CD4-positive, alpha-beta T cell treated with Interleukin-10 for 1 hour (primary cell): ENCODE data around the gene PNMA6E.

Experiments
- DNase-seq: peaks from one replicate; pipeline ENCODE4 v3.0.0-alpha.2; 2020

PNMA6E gene

DNA sequence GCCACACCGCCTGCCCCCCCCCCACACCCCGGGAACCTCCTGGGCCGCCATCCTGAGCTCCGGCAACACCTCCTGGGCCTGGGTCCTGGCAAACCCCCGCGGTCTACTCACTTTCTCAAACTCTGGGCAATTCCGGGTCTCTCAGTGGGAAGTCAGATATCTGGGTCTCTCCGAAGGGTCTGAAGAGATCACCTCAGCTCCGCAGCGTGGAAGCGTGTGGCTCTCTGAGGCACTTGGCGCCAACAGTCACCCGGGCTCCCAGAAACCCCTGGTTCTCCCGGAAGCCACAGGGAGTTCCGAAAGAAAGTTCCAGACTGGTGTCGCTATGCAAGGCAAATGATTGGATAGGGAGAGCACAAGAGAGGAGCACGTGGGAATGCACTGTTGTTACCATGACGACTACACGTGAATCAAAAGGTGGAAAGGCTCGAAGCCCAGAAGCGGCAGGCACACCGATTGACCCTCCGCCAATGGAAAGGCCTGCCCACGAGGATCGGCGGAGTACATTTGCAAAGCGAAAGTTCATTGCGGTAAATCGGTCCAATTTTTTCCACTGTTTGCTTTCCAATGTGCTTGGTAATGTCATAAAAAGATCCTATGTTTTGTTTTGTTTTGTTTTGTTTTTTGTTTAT, at the start of gene PNMA6E:
TSS of gene PNMA6E (minus strand) at position 218 of the 632 bp plus-strand sequence. CDS start 2,501 bp downstream, outside the sequence.
- DNase-seq = no peak

DNA sequence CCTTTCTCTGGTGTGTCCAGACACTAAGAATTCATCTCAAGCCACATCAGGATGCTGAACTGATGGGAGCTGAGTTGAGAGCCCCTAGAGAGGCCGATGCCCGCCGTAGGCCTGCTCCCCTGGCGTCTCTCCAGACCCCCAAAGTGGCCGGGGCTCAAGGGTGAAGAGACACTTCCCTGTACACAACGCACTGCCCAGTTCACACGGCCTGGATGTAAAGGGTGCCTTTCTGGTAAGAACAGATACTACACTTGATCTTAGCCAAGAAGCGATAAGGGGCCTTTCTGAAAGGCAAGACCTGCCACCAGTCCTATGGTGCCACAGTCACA, 49.8 kb upstream of the PNMA6E start:
- DNase-seq = no peak

DNA sequence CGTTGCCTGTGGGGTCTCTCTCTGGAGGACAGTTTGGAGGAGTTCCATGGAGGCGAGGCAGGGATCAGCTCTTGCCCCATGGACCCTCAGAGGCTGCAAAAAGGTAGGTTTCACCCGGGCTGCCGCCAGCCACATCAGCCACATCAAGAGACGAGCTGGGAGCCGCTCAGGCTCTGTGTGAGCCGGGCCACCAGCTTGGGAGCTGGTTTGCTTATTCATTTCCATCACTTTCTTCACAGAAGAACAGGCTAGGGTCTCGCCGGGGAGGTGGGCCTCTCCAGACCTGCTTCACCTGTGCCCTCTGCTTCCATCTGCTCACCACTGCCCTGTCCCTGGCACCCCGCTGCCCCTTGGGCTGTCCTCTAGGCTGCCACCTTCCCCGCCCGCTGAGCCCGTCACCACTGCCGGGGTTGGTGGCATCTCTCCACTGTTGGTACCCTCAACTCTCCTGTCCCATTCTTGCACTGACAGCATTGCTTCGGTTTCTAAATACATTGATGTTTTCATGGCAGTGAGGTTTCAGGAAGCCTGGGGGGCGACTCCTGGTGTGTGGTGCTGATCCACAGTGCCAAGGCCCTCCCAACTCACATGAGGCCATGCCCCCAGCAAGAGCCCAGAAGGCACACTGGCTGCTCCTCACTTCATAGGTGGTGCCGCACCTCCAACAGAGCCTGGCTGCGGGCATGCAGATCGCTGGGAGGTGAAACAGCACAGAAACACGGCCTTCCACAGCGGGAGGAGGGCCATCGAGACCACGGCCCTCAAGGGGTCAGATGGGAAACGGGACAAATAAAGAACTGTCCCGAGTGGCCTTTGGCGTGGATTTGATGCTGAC, 49.2 kb upstream of the PNMA6E start:
- no peak for DNase-seq

DNA sequence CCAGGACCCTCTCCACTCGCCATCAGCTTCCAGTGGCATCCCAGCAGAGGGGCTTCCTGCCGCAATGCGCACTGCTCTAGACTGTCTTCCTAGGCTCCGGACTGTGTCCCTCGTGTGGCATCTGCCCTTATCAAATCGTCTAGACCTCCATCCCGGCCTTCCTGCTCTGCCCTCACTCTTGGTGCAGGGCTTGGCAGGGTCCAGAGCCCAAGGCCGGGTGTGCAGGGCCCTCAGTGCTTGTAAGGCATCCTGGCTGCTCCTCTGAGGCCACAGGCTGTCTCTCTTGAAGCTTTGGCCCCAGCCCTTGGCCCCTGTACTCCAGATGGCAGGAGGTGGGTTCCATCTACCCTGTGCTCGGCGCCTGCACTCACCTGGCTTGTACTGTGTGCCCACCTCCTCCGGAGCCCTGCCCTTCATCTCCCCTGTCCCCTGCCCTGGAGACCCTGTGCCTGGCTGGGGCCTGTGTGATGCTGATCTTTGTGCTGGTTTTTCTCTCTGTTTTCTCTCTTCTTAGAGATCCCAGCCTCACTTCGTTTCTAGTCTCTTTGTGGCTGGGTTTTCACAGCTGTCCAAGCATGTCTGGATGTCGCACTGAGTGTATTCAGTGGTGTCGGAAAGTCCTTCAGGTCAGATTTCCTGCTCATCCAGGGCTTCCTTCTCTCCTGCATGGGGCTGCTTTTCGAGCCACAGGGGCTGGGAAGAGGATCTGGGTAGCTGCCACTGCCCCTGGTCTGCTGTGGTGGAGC, 48.4 kb upstream of the PNMA6E start:
- no peak for DNase-seq

DNA sequence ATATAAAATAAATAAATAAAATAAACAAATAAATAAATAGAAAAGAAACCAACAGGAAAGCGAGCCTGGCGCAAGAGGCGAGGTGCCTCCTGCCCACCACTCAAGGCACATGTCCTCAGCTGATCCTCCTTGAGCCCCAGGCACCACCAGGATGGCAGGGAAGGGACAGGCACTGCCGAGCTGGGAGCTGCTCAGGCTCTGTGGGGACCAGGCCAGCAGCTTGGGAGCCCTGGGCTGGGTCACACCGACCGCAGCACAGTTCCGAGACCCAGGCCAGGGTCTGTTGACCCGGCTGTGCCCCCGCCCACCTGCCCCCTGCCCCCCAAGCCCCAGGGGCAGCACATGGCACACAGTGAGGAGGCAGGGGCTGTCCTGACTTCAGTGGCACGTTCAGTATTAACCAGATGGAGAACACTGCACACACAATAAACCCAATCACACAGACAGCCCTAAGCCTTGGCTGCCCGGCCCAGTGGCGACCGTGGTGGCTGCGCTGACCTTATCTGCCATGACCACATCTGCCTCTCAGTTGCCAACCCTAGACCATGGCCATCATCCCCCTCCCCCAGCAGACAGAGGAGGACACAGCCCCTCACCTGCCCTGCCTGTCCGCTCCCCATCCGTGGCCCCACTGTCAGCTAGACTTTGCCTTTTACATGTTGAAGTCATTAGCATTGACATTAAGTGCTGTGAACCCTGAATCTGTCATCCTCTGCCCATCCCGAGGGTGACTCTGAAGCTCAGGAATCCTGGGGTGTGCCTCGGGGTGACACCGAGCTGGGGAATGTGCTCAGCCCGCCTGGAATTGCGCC, 47.6 kb upstream of the PNMA6E start:
- DNase-seq = no peak

DNA sequence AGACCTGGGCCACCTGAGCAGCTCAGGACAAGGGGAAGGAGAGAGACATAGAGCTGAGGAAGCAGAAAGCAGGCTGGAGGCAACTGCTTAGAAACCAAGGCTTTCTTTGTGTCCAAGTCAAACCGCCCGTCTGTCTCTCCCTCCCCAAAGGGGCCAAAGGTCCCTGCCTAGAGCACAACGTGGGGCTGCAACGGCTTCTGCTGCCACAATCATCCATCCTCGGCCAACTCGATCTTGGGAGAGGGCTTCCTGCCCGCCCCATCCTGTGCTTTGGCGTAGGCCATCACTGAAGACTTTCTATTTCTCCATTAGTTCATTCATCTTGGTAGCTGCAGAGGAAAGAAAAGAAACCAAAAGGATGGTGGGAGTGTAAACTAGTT, 46.4 kb upstream of the PNMA6E start:
- no peak for DNase-seq

- no peak for DNase-seq
Measured at GRCh38 chrX:153446950-153447580, 45.9 kb upstream of the PNMA6E start.

DNA sequence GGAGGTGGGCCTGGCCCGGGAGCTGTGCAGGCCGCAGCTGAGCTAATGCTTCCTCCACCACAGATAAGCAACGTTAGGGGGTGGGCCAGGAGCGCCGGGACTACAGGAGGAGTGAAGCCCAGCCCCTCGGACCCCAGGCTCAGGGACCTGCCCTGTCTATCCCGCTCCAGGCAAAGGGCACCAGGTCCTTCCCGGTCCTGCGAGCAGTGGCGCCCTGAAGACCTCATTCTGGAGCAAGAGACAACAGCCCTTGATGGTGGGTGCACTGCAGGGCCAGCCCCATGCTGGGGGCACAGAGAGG, 45.4 kb upstream of the PNMA6E start:
- no peak for DNase-seq

- DNase-seq = no peak
Measured at GRCh38 chrX:153445856-153446635, 44.9 kb upstream of the PNMA6E start, which contains the start of gene TREX2. TREX2 (minus strand) TSS chrX:153446056; CDS start chrX:153445430, 626 bp downstream.

DNA sequence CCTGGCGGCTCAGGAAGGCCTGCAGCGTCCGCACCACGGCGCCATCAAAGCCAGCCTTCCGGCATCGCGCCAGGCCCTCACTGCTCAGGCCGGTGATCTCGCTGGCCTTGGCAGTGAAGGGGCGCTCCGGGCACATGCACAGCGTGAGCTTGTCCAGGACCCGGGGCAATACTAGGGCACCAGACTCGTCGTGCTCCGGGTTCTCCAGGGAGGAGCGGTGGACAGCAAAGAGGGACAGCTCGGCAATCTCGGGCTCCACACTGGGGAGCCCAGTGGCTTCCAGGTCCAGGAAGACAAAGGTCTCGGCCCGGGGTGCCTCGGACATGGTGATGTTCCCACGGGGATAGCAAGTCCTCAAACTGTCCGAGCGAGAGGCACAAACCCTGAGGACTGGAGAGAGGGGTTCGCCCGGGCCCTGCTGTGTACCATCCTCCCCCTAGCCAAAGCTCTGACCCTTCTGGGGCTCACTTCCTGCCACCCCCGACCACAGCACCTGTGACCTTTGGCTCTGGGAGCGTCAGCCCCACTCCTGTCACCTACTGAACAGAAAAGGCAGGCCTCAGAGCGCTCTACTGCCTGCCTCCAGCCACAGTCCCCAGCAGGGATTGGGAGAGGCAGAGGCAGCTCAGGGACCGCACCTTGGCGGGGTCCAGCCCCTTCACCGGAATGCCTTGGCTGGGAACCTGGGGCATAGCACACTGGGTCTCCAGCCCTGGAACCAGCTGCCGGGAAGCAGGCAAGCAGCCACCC, 44.1 kb upstream of the PNMA6E start:
- no peak for DNase-seq

- DNase-seq = no peak
Measured at GRCh38 chrX:153444333-153445011, 43.3 kb upstream of the PNMA6E start.

DNA sequence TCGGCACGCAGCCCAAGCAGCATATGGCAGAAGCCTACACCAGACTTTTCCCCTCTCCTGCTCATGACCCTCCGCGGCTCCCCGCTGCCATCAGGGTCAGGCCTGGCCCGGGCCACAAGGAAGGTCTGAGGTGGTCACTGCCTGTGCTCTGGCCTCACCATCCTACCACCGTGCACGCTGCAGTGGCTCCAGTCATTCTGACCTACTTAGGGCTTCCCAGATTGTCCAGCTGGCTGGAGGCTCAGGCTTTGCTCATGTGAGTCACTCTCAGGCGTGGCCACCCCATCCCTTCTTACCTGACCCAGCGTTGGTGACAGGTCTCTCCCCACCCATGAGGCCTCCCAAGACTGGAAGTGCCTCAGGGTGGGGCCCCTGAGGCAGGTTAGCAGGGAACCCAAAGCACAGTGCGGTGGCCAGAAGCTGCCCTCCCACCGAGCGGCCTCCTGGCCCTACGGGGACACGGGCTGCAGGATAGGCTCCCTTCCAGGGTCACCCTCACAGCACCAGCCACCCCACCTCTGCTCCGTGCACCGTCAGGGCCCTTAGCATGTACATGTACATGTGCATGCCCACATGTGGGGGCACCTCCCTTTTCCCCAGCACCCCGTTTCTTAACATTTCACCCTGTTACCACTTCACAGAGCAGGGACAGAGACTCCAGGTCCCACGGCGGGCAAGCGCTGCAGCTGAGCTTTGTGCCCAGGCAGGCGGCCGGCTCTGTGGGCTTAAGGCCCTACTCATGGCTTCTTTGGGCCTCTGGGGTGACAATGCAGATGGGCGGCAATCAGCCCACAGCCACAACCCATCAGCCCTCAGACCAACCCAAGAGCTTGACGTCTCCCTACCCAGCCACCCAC, 42.6 kb upstream of the PNMA6E start:
- DNase-seq = no peak

DNA sequence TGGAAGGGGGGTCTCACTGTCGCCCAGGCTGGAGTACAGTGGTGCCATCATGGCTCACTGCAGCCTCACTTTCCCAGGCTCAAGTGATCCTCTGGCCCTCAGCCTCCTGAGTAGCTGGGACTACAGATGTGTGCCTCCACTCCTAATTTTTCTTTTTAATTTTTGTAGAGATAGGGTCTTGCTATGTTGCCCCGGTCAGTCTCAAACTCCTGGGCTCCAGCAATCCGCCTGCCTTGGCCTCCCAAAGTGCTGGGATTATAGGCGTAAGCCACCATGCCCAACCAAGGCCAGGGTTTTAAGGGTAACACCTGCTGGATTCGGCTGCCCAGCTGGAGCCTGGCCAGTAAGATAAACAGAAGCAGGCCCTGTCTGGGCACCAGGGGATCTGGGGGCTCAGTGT, 41.3 kb upstream of the PNMA6E start:
- no peak for DNase-seq

DNA sequence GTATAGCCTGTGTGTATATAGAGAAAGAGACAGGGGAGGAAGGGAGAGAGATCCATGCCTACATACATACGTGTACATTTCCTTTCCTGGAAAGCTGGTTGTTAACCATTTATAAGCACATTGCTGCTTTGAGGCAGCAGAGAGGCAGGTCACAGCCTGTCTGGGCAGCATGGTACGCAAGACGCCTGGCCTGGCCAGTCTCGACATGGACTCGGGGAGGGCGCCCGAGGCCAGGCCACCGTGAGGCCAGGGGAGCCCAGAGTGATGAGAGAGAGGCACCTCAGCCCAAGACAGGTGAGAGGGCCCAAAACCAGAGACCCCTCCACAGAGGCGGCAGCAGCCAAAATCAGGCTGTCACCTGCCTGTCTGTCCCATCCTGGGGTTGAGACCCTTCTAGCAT, 40.8 kb upstream of the PNMA6E start:
- DNase-seq = no peak

- DNase-seq = no peak
Measured at GRCh38 chrX:153441296-153441695, 40.1 kb upstream of the PNMA6E start.

DNA sequence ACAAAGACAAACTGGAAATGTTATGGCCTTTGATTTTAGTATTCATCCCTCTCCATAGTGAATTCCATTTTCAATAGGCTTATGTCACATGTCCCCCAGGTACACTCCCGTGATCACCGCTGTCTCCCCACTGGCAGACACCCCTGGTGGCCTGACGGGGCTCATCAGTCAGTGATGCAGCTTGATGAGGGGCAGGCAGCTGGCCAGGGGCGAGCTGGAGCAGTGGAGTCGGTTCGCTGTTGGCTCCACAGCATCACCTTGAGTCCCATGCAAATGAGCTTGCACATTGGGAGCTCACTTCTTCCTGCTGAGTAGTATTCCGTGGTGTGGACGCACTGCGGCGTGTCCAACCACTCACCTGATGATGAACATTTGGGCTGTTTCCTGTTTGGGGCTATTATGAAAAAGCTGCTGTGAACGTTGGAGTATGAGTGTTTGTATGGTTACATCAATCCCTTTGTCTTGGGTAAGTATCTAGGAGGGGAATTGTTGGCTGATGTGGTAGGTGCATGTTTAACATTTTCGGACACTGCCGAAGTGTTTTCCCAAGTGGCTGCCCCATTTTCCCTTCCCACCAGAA, 39.5 kb upstream of the PNMA6E start:
- no peak for DNase-seq

DNA sequence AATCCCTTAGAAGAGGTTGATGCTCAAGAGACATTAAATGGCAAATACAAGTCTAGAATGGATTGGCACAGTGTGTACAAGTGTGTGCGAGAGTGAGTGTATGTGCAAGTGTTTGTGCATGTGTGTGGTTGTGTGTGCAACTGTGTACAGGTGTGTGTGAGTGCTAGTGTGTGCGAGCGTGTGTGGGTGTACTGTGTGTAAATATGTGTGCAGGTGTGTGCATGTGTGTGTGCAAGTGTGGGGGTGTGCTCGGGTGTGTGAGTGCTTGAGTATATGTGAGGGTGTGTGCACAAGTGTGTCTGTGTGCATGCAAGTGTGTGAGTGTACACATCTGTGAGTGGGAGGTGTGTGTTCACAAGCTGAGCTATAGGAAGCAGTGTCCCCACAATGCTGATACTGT, 38.8 kb upstream of the PNMA6E start:
- no peak for DNase-seq

GRCh38 chrX:153438532-153438931, 37.4 kb upstream of the PNMA6E start:
- DNase-seq = no peak

DNA sequence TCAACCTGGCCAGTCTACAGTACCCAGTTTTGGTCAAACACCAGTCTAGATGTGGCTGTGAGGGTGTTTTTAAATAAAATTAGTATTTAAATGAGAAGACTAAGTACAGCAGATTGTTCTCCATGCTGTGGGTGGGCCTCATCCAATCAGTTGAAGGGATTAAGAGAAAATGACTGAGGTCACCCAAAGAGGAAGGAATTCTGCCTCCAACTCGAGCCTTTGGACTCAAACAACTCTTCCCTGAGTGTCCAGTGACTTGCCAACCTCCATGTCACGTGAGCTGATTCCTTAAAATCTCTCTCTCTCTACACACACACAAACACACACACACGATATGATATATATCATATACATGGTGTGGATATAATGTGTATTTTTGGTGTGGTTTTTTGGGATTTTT, 34.7 kb upstream of the PNMA6E start:
- DNase-seq = no peak
